ENCODE results near the gene PTPRE. TPM values are rescaled to one million over a fixed set of nuclear protein-coding genes. Genes with fewer than 3 reads are reported as not detected.

The PTPRE gene
- total RNA-seq, 1 experiment from 2014 or later, result 0.70 TPM

DNA sequence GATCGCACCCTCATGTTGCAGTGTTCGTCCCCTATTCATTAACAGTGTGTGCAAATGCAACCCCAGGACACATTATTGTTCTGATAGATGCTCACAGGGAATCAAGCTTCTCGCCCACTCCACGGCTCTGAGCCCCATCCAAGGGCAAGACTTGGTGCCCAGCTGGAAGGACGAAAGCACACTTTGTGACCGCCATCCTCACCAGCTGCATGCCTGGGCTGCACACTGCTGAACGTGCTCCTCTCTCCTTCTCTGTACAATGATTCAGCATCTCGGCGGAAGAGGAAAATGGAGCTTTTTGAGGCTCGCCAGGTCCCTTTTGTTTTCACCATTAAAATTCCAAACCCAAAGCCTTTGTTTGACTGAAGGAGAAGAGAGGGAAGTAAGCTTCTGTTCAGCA is 177.5 kb downstream of the PTPRE start:
- Mint-ChIP-seq H3K4me3 (no peak overlapping the region; a peak in 1 of 5 replicates), H3K27ac (no peak overlapping the region; a peak in 1 of 7 replicates), H3K27me3 (ENCODE audit: low read depth) (peaks cover 2% of the 10 kb centered on the region), H3K36me3 (ENCODE audit: insufficient read depth in 1 of 3, low read depth in 3 of 3) (no peaks in the 10 kb centered on the region), H3K4me1 (peaks cover 49 to 51% of the 10 kb centered on the region in 2 experiments), H3K9me3 (no peaks in the 10 kb centered on the region)
- H3K9me3 ChIP-seq (ENCODE audit: control insufficient read depth, low read depth, low read length), result no peaks in the 10 kb centered on the region
- H4K8ac ChIP-seq (replicated peaks; ENCODE audit: insufficient read length, low read depth, low read length), result no peak overlapping the region
- H3K27ac ChIP-seq (ENCODE audit: insufficient read length, low read depth, low read length), result no peak overlapping the region
- H3K4ac ChIP-seq (ENCODE audit: low read depth, low read length), result no peak overlapping the region
- H3K79me1 ChIP-seq (ENCODE audit: insufficient read depth, low read depth, low read length, poor library complexity, severe bottlenecking), result no peaks in the 10 kb centered on the region
- no peak overlapping the region for H4K5ac ChIP-seq (ENCODE audit: insufficient read length, low read depth, low read length)
- H2BK20ac ChIP-seq (ENCODE audit: low read depth, low read length, poor library complexity, severe bottlenecking), result no peak overlapping the region
- H2BK12ac ChIP-seq (ENCODE audit: insufficient read length, low read depth, low read length), result no peak overlapping the region
- H2AFZ ChIP-seq (ENCODE audit: low read length), result no peak overlapping the region
- peaks cover 15% of the 10 kb centered on the region for H3K4me1 ChIP-seq (ENCODE audit: insufficient read depth, low read length)
- H3K14ac ChIP-seq (ENCODE audit: insufficient read depth, low read length), result no peak overlapping the region
- no peaks in the 10 kb centered on the region for H3K27me3 ChIP-seq (ENCODE audit: insufficient read depth, low read length)
- H2BK120ac ChIP-seq (ENCODE audit: low read depth, low read length, poor library complexity, severe bottlenecking), result no peak overlapping the region
- H2BK15ac ChIP-seq (ENCODE audit: low read depth, low read length), result no peak overlapping the region
- no peaks in the 10 kb centered on the region for H4K20me1 ChIP-seq (ENCODE audit: control insufficient read depth, insufficient read depth, insufficient read length)
- TF ChIP-seq, protein P1, sequence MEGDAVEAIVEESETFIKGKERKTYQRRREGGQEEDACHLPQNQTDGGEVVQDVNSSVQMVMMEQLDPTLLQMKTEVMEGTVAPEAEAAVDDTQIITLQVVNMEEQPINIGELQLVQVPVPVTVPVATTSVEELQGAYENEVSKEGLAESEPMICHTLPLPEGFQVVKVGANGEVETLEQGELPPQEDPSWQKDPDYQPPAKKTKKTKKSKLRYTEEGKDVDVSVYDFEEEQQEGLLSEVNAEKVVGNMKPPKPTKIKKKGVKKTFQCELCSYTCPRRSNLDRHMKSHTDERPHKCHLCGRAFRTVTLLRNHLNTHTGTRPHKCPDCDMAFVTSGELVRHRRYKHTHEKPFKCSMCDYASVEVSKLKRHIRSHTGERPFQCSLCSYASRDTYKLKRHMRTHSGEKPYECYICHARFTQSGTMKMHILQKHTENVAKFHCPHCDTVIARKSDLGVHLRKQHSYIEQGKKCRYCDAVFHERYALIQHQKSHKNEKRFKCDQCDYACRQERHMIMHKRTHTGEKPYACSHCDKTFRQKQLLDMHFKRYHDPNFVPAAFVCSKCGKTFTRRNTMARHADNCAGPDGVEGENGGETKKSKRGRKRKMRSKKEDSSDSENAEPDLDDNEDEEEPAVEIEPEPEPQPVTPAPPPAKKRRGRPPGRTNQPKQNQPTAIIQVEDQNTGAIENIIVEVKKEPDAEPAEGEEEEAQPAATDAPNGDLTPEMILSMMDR (conservative IDR thresholded peaks at IDR 0.05), result no peak
- H2BK5ac ChIP-seq (ENCODE audit: insufficient read length, low read length), result no peak overlapping the region
- H3K23me2 ChIP-seq (ENCODE audit: insufficient read length, low read depth, low read length, poor library complexity, severe bottlenecking), result no peaks in the 10 kb centered on the region
- H3K9ac ChIP-seq (ENCODE audit: extremely low read depth, insufficient read length, low read length), result no peak overlapping the region
- H3K18ac ChIP-seq (ENCODE audit: insufficient read length, low read depth, low read length), result no peak overlapping the region
- no CpG with 5 or more reads among the region's 10 CpGs for WGBS (ENCODE audit: extremely low coverage, insufficient read length, low lambda C conversion rate)
- H3K4me2 ChIP-seq (ENCODE audit: insufficient read depth, insufficient read length, low read length), result no peak overlapping the region
- H2AK5ac ChIP-seq (ENCODE audit: insufficient read length, low read length), result no peak overlapping the region
- H3K56ac ChIP-seq (ENCODE audit: insufficient read length, low read depth, low read length), result no peak overlapping the region
- no peak overlapping the region for H4K91ac ChIP-seq (ENCODE audit: insufficient read length, low read depth, low read length)
- no peak overlapping the region for H3K23ac ChIP-seq (ENCODE audit: insufficient read length, low read depth, low read length)
- H3K79me2 ChIP-seq (ENCODE audit: insufficient read depth, low read length), result no peaks in the 10 kb centered on the region
- peak; percentile 15 for DNase-seq
- H3T11ph ChIP-seq (ENCODE audit: low read length), result no peak overlapping the region

Data from H9 (cell line).